Uterus (tissue), 4 donors: Measurements from ENCODE around the gene KRT79. TPM values are rescaled to one million over a fixed set of nuclear protein-coding genes. Genes with fewer than 3 reads are reported as not detected.

Experiments used
- DNase-seq, 2 donors: peaks; one replicate each; pipeline ENCODE4 v3.0.0-alpha.2; 2019 to 2020
- H3K27ac ChIP-seq, 2 donors: fragments of 200-600 bp; sonication (generic); 1 replicate in 1 of 2; 2 replicates in 1 of 2; pipeline ENCODE4 v1.5.1; 2016 to 2018
- H3K27me3 ChIP-seq, 2 donors: fragments of 200-600 bp; sonication (generic); one replicate each; pipeline ENCODE4 v1.5.1; 2018 to 2019; ENCODE audit warnings: control low read depth in 1 of 2
- H3K36me3 ChIP-seq, 2 donors: fragments of 200-600 bp; sonication (generic); one replicate each; pipeline ENCODE4 v1.5.1; 2019; ENCODE audit warnings: control low read depth in 1 of 2
- H3K4me1 ChIP-seq, 2 donors: fragments of 200-600 bp; sonication (generic); one replicate each; pipeline ENCODE4 v1.5.1; 2018 to 2019; ENCODE audit warnings: control low read depth in 1 of 2
- H3K4me3 ChIP-seq, 2 donors: fragments of 200-600 bp; sonication (generic); 1 replicate in 1 of 2; 2 replicates in 1 of 2; pipeline ENCODE4 v1.5.1; 2018 to 2019; ENCODE audit warnings: mild to moderate bottlenecking in 1 of 2
- H3K9me3 ChIP-seq, 2 donors: fragments of 200-600 bp; sonication (generic); one replicate each; pipeline ENCODE4 v1.5.1; 2019; ENCODE audit warnings: control low read depth in 1 of 2
- POLR2A ChIP-seq, 2 donors: fragments of 450-650 bp; IDR thresholded peaks; one replicate each; pipeline ENCODE4 v1.6.1; 2016; ENCODE audit warnings: antibody characterized with exemption in 2 of 2, mild to moderate bottlenecking in 1 of 2, moderate library complexity in 1 of 2
- intact Hi-C: fragments of 100-400 bp; cut with DNase I; formaldehyde crosslinking; loops from one replicate; pipeline ENCODE4 v1.15.1; 2023; ENCODE audit warnings: low total_unique reads
- total RNA-seq, 4 donors: library from RNA; depleted of rRNA in 3 of 4; stranded (reverse); fragments of >200 nt in 3 of 4; gene quantifications; one replicate each; pipeline versions ENCODE4 v1.1.0 to v1.2.4, GENCODE V29; 2014 to 2023
- TF ChIP-seq, protein P1 (sequence below), 4 experiments: fragments of 200-600 bp in 2 of 4; fragments of 450-650 bp in 2 of 4; sonication (generic) in 2 of 4; IDR thresholded peaks; one replicate each; pipeline ENCODE4 v1.5.1; 2016 to 2019; ENCODE audit warnings: antibody characterized with exemption in 4 of 4, mild to moderate bottlenecking in 2 of 4, moderate library complexity in 1 of 4
- donor health status: DM: yes; HTN: yes; CAD: no.

Gene KRT79
- total RNA-seq, 4 donors from 2014 or later: not detected

DNA sequence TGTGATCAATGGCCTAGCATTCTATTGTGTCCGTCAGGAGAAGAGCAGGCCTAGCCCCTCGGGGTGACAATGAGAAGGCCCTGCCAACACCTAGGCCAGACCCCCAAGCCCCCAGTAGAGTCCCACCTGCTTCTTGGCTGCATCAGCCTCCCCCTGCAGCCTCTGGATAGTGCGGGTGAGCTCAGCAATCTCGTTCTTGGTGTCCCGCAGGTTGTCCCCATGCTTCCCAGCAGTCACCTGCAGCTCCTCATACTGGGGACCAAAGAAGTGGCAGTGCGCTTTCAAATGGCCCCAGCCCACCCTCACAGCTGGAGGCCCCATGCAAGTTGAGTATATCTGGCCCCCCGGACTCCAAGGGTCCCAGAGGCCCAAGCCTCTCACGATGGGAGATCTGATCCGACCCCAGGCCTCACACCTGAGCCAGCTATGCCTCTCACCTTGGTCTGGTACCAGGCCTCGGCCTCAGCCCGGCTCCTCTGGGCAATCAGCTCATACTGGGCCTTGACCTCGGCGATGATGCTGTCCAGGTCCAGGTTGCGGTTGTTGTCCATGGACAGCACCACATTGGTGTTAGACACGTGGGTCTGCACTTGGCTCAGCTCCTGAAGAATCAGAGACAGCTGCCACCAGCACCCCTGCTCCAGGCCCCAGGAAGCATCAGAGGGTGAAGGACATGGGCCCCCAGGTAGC, 10.2 kb downstream of the KRT79 start:
- no peaks in the 10 kb centered on the region for H3K36me3 ChIP-seq
- no peak for DNase-seq
- H3K4me1 ChIP-seq: no peaks in the 10 kb centered on the region
- H3K9me3 ChIP-seq: no peaks in the 10 kb centered on the region
- H3K4me3 ChIP-seq: no peak overlapping the region
- TF ChIP-seq POLR2A (IDR thresholded peaks at IDR 0.05): no peak
- TF ChIP-seq, protein P1, sequence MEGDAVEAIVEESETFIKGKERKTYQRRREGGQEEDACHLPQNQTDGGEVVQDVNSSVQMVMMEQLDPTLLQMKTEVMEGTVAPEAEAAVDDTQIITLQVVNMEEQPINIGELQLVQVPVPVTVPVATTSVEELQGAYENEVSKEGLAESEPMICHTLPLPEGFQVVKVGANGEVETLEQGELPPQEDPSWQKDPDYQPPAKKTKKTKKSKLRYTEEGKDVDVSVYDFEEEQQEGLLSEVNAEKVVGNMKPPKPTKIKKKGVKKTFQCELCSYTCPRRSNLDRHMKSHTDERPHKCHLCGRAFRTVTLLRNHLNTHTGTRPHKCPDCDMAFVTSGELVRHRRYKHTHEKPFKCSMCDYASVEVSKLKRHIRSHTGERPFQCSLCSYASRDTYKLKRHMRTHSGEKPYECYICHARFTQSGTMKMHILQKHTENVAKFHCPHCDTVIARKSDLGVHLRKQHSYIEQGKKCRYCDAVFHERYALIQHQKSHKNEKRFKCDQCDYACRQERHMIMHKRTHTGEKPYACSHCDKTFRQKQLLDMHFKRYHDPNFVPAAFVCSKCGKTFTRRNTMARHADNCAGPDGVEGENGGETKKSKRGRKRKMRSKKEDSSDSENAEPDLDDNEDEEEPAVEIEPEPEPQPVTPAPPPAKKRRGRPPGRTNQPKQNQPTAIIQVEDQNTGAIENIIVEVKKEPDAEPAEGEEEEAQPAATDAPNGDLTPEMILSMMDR (IDR thresholded peaks at IDR 0.05): no peak
- intact Hi-C loops: no loop called here
- no peak overlapping the region for H3K27ac ChIP-seq
- H3K27me3 ChIP-seq: no peaks in the 10 kb centered on the region

DNA sequence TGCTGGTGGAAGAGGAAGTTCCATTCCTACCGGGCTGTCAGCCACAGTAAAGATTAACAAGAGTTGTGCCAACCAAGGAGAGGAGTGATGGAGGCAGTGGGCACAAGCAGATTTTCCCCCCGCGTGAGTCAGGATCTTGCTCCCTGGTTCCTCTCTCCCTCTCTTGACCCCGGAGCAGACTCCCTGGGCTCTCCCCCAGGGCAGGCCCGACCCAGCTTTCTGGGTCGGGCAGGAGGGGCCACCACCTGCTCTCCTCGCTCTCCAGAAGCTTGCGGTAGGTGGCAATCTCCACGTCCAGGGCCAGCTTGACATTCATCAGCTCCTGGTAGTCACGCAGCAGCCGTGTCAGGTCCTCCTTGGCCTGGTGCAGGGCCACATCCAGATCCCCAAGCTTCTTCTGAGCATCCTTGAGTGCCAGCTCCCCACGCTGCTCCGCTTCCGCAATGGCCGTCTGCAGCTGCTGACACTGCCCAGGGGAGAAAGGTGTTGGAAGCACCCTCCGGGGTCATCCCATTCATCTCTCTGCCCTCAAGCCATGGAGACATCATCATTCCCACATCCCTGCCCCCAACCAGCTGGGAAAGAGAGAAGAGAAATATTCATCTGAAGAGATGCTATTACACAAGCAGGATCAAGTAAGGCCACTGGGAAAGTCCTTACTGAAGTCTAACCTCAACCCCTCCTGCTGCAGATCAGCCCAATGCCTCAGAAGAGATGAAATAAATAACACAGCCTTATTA, 11.2 kb downstream of the KRT79 start:
- intact Hi-C loops: no loop called here
- DNase-seq: no peak
- Histone ChIP-seq H3K27me3 (no peaks in the 10 kb centered on the region), H3K36me3 (no peaks in the 10 kb centered on the region), H3K27ac (no peak overlapping the region), H3K9me3 (no peaks in the 10 kb centered on the region), H3K4me3 (no peak overlapping the region), H3K4me1 (no peaks in the 10 kb centered on the region)
- TF ChIP-seq POLR2A (IDR thresholded peaks at IDR 0.05): no peak
- TF ChIP-seq, protein P1 (IDR thresholded peaks at IDR 0.05): no peak

DNA sequence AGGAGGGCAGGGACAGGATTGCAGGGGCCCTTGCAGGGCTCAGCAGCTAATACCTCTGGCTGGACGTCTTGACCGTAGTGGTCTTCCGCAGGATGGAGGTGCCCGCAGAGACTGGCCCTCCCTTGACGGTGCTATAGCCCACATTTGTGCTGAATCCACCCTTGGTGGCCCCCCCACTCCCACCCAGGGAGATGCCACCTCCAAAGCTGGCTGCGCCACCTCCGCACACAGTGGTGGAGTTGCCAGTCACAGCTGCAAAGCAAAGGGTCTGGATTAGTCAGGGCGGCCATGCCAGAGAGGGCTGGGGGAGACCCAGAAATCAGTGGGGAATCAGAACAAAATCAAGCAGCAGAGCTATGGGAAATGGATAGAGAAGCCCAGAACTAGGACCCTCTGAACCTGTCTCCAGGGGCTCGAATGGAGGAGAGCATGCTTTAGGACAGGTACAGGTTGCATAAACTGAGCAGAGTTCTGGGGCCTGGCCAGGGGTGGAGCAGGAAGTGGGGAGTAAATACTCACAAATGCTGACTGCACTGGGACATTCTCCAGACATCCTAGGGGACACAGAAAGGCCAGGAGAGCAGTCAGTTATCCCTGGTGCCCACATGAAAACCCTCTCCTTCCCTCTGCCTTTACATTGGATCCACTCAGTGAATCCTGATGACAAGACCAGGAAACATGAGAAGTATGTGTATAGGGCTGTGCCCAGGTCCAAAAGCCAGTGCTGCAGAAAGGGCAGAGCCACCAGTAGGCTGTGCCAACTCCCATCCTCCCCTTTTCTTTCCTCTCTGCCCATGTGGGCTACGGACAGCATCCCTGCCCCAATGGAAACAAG, 12.1 kb downstream of the KRT79 start:
- Histone ChIP-seq H3K4me3 (no peak overlapping the region), H3K27me3 (no peaks in the 10 kb centered on the region), H3K9me3 (no peaks in the 10 kb centered on the region), H3K4me1 (no peaks in the 10 kb centered on the region), H3K36me3 (no peaks in the 10 kb centered on the region), H3K27ac (no peak overlapping the region)
- no peak for DNase-seq
- TF ChIP-seq POLR2A (IDR thresholded peaks at IDR 0.05): no peak
- TF ChIP-seq, protein P1 (IDR thresholded peaks at IDR 0.05): no peak
- intact Hi-C loops: no loop called here

DNA sequence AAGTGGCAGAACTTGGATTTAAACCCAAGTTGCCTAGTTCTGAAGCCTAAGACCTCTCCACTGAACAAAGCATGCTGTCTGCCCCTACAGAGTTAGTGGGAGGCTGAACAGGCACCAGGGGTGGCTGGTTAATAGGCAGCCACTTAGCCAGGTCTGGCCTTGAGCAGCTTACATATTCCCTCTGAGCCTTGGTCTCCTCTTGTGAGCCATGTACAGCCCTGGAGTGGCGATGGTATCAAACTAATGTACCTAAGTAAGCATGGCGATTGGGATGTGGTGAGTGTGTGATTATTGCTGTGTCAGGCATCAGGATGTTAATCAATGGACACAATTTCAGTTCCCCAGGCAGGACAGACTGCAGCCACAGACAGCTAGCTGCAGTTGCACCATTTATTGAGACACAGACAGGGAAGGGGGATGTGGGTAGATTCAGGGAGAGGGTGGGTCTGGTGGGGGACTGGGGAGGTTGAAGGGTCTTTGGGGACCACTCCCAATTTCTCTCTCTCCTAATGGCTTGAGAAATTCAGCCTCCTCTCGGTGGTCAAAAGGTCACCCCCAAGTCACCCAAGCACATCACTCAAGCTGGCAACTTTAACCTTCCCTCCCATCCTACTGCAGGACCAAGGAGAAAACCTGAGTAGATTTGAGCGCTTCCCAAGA, 12.9 kb downstream of the KRT79 start:
- intact Hi-C loops: no loop called here
- DNase-seq: no peak
- Histone ChIP-seq H3K36me3 (no peaks in the 10 kb centered on the region), H3K4me1 (no peaks in the 10 kb centered on the region), H3K27ac (no peak overlapping the region), H3K4me3 (no peak overlapping the region), H3K27me3 (no peaks in the 10 kb centered on the region), H3K9me3 (no peaks in the 10 kb centered on the region)
- TF ChIP-seq POLR2A (IDR thresholded peaks at IDR 0.05): no peak
- TF ChIP-seq, protein P1 (IDR thresholded peaks at IDR 0.05): no peak
